CD1c-positive myeloid dendritic cell (primary cell): ENCODE results near the gene CHMP5.
"Not testable (repeated sequence)": the region's sequence is repeated elsewhere in the genome, so short reads cannot be mapped to it uniquely, and the experiment has no call there.

ENCODE experiments used
- DNase-seq: peaks from one replicate; pipeline ENCODE4 v3.0.0-alpha.2; 2016; ENCODE audit errors: extremely low spot score

The CHMP5 gene

DNA sequence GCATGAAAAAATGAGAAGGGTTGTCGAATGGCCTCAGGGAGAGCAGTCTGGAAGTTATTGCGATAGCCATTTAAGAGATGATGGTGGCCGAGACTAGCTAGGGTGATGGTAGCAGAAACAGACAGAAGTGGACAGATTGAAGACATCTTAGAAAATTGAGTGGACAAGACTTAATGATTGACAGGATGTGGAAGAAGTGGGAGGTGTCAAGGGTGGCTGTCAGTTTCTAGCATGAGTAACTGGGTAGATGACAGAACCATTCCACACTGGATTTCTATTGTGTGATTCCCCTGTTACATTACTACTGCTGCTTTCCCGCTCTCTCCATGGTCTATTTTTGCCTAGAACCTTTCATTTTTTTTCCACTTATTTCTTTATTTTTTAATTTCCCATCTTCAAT, 12.6 kb downstream of the CHMP5 start:
- DNase-seq = no peak

DNA sequence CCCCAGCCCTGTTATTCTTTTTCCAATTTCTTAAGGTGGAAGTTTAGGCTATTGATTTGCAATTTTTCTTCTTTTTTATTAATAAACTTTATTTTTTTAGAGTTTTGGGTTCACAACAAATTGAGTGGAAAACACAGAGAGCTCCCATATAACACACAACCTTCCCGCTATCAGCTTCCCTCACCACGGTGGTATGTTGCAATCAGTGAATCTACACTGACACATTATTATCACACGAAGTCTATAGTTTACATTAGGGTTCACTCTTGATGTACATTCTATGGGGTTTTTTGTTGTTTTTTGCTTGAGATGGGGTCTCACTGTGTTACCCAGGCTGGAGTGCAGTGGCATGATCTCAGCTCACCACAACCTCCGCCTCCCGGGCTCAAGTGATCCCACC, 20.7 kb downstream of the CHMP5 start:
- DNase-seq = no peak

GRCh38 chr9:33287087-33287490, 22.2 kb downstream of the CHMP5 start:
- peak; percentile 78 for DNase-seq

DNA sequence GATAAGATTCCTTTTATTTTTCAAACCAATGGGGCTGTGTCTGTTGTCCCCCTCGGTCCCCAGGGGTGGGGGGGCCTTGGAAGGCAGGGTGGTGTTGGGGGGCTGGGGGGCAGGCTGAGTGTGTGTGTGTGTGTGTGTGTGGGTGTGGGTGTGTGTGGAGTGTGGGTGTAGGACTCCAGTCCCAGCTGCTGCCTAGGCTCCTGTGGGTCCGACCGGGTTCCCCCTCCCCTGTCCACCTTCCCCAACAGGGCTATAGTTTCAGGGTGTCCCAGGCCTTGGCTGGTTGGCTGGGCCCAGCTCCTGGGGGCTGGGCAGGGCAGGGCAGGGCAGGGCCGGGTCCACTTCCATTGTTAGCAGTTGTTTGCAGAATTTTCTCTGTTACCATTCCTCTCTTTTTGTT, 23.4 kb downstream of the CHMP5 start:
- DNase-seq = no peak

DNA sequence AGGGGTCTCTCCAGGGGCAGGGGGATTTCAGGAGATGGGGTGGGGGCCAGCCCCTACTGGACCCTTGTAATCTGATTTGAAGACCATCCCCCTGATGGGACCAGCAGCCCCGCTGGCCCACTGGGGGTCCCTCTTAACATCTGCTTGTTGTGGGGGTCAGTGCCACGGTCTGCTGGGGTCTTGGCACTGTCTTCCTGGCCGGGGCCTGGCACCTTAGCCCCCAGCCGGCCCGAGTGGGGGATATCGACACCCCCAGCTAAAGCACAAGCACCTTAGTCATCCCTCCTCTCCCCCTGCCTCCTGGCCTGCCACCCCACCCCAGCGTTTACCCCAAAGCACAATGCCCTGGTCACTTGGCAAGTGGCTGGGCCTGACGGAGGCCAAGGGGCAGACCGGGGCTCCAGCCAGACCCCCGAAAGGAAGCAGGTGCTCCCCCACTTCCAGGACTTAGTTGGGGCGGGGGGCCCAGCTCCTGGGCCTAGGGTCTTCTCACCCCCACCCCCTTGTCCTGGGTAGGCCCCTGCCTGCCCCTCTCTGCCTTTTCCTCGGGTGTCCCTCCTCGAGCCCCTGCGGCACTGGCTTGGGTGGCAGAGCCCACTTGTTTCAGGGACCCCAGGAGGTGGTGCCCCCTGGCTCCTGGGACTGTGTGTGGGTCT, 24.1 kb downstream of the CHMP5 start:
- DNase-seq = no peak

- peak; percentile 28 for DNase-seq
Measured at GRCh38 chr9:33289496-33289895, 24.6 kb downstream of the CHMP5 start.

DNA sequence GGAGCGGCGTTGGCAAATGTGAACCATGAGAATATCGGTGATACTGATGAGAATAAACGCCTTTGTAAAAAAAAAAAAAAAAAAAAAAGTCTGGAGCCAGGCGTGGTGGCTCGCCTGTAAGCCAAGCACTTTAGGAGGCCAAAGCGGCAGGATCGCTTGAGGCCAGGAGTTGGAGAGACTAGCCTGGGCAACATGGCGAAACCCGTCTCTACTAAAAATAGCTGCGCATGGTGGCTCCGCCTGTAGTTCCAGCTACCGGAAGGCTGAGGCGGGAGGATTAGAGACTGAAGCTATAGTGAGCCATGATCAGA, 25.0 kb downstream of the CHMP5 start:
- no peak for DNase-seq

DNA sequence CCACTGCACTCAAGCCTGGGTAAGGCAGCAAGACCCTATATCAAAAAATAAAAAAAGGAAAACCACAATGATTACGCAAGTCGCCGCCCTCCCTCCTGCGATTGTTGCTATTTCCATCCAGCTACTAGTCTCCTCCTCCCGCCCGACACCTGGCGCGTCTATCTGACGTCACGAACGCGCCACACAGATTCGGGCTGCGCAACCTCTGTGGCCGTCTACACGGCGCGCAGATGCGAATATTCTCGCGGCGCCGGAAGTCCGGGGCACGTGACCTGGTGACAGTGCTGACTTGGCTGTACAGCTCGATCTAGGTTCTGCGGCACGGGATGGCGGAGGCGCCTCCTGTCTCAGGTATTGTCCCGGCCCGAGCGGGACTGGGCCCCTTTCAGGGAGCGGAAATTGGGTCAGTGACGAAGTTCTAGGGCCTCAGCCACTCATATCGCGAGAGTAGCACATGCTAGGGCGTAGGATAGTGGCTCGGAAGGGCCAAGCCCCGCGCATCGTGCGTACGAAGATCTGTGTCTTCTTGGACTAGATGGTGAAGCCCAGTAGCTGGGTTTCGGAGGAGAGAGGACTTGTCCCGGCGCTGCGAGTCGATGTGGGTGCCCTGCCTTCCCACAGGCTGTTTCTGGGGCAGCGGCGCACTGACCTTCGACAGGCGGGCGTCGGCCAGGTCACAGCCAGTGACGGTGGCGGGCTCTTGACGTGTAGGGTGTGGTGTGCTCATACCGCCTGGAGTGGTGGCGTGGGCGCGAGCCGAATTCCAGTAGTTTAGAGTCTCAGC, 25.6 kb downstream of the CHMP5 start, which contains the start of gene NFX1:
NFX1 (plus strand) TSS at position 270 of the 784 bp plus-strand sequence; CDS start at position 327, 57 bp downstream.
- peak; percentile 100 for DNase-seq

GRCh38 chr9:33291031-33291397, 26.2 kb downstream of the CHMP5 start:
- DNase-seq = no peak

DNA sequence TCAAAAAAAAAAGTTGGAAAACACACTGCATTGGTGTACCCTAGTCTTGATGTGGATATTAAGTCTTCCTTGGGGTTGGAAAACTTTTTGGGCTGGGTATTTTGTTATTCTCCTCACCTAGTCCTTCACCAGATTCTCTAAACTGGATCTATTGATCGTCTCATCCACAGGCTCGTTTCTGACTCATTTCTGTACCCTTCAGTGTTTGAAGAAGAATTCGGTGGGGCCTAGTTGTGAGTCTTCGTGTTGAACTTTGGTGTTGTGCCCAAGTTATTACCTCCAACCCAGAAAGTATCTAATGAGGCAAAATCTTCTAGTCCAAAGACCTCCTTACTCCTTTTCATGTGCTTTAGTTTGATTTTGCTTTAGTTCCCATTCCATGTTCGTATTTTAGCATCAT, 27.1 kb downstream of the CHMP5 start:
- DNase-seq = no peak

- DNase-seq = no peak
Measured at GRCh38 chr9:33293782-33294181, 28.9 kb downstream of the CHMP5 start.

DNA sequence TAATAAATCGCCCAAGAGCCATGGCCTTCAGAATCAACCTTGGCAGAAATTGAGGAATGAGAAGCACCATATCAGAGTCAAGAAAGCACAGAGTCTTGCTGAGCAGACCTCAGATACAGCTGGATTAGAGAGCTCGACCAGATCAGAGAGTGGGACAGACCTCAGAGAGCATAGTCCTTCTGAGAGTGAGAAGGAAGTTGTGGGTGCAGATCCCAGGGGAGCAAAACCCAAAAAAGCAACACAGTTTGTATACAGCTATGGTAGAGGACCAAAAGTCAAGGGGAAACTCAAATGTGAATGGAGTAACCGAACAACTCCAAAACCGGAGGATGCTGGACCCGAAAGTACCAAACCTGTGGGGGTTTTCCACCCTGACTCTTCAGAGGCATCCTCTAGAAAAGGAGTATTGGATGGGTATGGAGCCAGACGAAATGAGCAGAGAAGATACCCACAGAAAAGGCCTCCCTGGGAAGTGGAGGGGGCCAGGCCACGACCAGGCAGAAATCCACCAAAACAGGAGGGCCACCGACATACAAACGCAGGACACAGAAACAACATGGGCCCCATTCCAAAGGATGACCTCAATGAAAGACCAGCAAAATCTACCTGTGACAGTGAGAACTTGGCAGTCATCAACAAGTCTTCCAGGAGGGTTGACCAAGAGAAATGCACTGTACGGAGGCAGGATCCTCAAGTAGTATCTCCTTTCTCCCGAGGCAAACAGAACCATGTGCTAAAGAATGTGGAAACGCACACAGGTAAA, 30.0 kb downstream of the CHMP5 start:
- no peak for DNase-seq

- no peak for DNase-seq
Measured at GRCh38 chr9:33295571-33295970, 30.7 kb downstream of the CHMP5 start.

DNA sequence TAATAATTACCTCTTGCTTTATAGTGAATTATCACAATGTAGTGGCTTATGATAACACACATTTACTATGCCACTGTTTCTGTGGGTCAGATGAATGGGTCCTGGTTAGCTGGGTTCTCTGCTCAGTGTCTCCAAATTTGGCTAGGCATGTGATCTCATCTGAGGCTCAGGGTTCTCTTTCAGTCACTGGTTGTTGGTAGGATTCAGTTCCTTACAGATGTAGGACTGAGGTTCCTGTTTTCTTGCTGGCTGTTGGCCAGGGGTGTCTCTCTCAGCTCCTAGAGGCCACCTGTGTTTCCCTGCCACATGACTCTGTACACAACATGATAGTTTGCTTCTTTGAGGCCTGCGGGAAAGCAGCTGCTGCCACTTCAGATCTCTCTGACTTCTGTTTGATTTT, 32.6 kb downstream of the CHMP5 start:
- peak; percentile 86 for DNase-seq

DNA sequence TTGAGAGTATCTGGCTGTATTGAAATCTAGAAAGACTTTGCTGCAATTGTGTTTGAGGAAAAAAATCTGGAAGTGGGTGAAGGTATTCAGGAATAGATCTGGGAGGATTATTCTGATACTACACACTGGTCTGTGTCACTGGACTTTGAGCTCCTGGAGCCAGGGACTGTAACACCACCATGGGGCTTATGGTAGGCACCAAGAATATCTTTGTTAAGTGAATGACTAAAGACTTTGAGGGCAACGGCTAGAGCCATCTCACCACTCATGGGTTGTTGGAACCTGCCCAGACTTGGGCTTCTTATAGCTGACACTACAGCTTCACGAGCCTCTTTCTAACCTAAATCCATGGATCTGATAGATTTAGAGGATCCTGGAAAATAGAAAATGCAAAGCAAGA, 35.7 kb downstream of the CHMP5 start:
- no peak for DNase-seq

DNA sequence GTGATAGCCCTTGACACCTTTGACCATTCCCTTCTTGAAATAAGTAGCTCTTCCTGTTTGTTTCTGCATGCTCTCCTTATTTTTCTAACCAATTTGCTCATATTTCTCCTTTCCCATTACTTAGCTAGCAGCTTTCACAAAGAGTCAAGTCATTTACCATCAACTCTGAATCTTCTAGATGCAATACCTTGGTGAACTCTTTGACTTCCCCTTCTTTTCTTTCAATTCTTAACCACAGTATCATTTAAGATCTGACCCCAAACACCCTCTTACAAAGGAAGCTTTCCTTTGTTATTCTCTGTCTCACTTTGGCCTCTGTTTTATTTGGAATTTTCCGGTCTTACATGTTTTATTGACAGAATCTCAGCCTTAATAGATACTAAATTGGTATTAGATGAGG, 39.5 kb downstream of the CHMP5 start:
- no peak for DNase-seq

- no peak for DNase-seq
Measured at GRCh38 chr9:33306037-33306436, 41.2 kb downstream of the CHMP5 start.

DNA sequence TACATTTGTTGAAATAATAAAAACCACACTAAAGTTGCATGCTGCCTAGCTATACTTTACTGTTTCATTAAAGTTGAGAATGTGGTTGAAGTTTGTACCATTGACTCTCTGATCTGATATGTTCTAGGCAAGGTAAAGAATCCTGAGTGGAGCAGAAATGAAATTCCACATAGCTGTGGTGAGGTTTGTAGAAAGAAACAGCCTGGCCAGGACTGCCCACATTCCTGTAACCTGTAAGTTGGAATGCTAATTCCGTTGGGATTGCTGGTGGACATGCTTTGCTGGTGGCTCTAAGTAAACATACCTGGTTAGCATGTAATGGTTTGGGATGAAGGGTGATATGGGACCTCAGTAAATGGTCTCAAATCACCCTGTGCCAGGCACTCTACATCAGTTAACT, 42.2 kb downstream of the CHMP5 start:
- DNase-seq = no peak

- DNase-seq = no peak
Measured at GRCh38 chr9:33309903-33310302, 45.1 kb downstream of the CHMP5 start.

GRCh38 chr9:33310748-33311147, 45.9 kb downstream of the CHMP5 start:
- no peak for DNase-seq

DNA sequence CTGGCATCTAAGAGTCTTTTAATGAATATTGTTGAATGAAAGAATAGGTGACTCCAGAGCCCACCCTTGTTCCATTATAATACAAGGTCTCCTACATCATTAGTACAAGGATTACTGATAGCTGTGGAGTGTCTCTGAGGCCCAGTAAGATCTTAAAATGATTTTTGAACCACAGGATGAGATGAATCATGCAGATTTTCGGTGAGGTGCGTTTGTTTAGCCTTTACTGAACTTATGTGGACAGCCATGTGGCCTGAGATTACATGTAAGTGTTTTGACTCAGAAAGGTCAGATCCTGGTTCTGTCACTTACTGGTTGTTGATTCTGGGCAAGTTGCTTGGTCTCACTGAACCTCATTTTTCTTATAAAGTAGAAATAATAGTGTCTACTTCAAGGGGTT, 47.1 kb downstream of the CHMP5 start:
- no peak for DNase-seq

DNA sequence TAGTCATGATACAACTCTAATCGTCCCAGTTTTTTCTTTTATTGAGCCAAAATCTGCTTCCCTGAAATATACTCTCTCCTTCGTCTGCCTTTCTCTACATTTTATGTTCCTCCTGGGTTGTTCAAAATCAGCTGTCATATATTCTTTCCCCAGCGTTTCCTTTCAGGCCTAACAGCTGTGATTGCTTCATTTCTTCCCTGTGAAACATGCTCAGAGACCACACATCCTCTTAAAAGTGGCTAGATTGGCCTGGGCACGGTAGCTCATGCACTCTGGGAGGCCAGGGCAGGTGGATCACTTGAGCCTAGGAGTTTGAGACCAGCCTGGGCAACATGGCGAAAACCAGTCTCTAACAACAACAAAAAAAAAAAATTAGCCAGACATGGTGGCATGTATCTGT, 50.5 kb downstream of the CHMP5 start:
- no peak for DNase-seq

GRCh38 chr9:33317136-33317535, 52.3 kb downstream of the CHMP5 start:
- DNase-seq = not testable (repeated sequence)
